Epithelial cell of esophagus (primary cell): ENCODE results near the gene ARHGAP24.

Experiments
- DNase-seq: peaks from one replicate; pipeline ENCODE4 v3.0.0; 2010; ENCODE audit warnings: low read depth
- H3K4me3 ChIP-seq: 2 replicates; pipeline ENCODE4 v1.5.1; 2011; ENCODE audit warnings: mild to moderate bottlenecking, low read length, control low read depth
- CTCF ChIP-seq: IDR thresholded peaks from 2 replicates; pipeline ENCODE4 v1.5.1; 2011; ENCODE audit warnings: low read depth, mild to moderate bottlenecking, low read length, control low read depth, inconsistent platforms; ENCODE audit not compliant: insufficient read depth; ENCODE audit errors: missing control alignments

ARHGAP24 gene

DNA sequence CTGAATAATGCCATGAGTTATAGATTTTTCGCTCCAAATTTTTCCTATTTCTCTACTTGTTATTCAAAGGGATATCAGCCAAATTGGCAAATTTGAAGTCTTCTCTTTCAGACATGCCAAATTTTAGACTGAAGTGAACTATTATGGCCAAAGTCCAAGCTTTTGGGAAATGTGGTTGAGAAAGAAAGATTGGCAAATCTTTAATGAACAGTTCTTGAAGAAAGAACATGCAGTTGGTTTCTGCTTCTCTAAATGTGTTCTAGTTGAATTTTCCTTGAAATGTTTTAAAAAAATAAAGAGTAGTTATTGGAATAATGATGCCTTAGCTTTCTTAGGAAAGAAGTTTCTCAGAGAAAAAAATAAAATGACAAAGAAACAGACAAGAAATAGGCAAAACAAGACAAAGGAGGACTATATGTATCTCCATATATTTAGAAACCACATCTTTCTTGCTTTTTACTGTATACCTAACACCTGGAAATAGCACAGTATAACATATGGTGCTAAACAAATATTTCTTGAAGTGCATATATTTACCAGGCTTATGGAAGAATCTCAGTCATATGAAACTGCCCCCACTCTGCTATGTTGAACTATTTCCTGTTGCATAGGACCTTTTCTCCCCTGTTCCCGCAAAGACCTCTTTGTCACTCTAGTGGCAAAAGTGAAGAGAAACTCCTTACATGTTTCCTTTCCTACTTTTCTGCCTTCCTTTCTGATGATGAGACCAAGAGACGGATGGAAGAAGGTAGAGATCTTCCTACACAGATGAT lies 250.0 kb downstream of the ARHGAP24 start:
- no peak for DNase-seq
- no peak for TF ChIP-seq CTCF
- no peak overlapping the region for H3K4me3 ChIP-seq

DNA sequence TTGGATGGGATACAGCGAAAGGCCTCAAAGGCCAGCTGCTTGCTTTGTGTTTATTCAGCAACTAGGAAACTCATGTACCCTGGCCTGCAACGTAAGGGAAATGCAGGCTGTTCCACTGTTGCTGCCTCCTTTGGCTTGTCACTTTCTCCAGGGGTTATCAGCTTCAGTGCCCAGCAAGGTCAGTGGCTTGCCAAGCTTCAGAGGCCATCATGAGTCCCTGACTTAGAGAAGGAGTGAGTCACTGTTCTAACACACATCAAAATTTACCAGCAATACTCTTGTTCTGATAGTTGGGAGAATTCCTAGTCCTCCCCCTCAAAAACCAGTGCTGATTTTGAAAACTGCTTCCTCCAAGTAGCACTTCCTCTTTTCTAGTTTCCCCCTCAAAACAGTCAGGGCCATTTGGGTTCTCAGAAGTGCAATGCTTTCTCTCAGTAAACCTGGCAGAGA lies 250.8 kb downstream of the ARHGAP24 start:
- no peak overlapping the region for H3K4me3 ChIP-seq
- DNase-seq = no peak
- no peak for TF ChIP-seq CTCF

DNA sequence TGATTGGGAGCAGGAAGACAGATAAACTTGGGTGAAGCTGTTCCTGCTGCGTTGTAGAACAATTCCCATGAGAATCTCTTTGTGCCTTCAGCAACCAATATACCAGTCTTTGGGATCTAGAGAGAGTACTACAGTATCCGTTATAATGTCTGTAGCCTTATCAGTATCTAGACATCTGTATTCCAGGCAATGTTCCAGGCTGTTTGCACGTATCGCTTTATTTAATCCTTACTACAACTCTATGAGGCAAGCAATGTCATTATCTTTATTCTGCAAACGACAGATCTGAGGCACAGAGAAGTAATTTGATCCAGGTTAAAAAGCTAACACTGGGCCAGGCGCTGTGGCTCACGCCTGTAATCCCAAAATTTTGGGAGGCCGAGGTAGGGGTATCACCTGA lies 251.6 kb downstream of the ARHGAP24 start:
- TF ChIP-seq CTCF = no peak
- DNase-seq = no peak
- H3K4me3 ChIP-seq = no peak overlapping the region

DNA sequence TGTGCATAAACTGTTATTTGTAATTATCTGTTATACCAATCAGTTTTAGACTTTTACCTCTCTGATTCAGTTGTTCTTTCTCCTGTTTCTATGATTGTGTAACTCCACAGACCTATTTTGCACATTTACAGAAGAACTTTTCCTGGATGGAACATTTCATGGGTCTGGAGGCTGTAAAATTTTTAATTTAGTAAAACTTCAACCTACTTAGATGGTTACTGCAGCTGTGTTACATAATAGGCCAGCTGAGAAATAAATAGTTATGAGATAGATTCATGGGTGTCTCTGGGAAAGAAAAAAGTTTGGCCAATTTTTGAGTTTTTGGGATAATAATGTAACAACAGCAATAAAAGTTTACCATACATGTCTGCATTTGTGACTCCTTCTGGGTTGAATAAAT lies 253.5 kb downstream of the ARHGAP24 start:
- H3K4me3 ChIP-seq = no peak overlapping the region
- DNase-seq = no peak
- TF ChIP-seq CTCF = no peak

DNA sequence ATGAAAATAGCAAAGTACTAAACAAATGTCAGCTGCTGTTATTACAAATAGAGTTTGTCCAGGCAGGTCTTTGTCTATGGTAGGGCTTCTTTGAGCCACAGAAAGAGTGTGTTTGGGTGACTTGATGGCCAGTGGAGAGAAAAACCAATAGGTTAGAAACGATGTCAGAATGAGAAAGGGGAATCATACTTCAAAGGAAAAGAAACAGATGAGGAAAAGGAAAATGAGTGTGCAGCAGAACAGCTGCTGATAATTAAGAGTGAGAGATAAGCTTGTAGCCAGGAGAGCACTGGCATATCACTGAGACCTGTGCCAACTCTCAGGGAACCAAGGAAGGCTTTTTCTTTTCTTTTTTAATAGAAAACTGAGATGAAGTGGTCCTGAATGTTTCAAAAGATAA lies 257.2 kb downstream of the ARHGAP24 start:
- H3K4me3 ChIP-seq = no peak overlapping the region
- no peak for TF ChIP-seq CTCF
- no peak for DNase-seq

- TF ChIP-seq CTCF = no peak
Measured at GRCh38 chr4:85733798-85734197, 258.8 kb downstream of the ARHGAP24 start.

GRCh38 chr4:85734424-85734831 lies 259.5 kb downstream of the ARHGAP24 start:
- TF ChIP-seq CTCF = no peak
- DNase-seq = peak; percentile 39
- no peak overlapping the region for H3K4me3 ChIP-seq

More at GRCh38 chr4:85733798-85734197, 258.8 kb downstream of the ARHGAP24 start:
- H3K4me3 ChIP-seq = no peak overlapping the region
- no peak for DNase-seq
